GM12878 (cell line): ENCODE results near the gene PTK7. TPM values are rescaled to one million over a fixed set of nuclear protein-coding genes. Genes with fewer than 3 reads are reported as not detected.

Experiments
- ATAC-seq: fragments of 200-7000 bp; cut with Tn5 transposase; 3 replicates; pipeline ENCODE4 v1.9.1; 2020; ENCODE audit warnings: mild to moderate bottlenecking, moderate library complexity
- BruUV-seq: library from RNA; stranded (reverse); fragments of 400-500 nt; replicated peaks from 2 replicates; lab custom pipeline; 2021; lab: Mats Ljungman, UMichigan
- CTCF ChIA-PET: fragments of 300-600 bp; sonication (Branson Sonifier 250); formaldehyde crosslinking; extraction: SDS; loops from one replicate; lab custom pipeline; 2021; ENCODE audit warnings: inconsistent platforms; lab: Yijun Ruan, JAX
- POLR2A ChIA-PET: fragments of 350-600 bp; formaldehyde crosslinking; extraction: SDS; loops from one replicate; lab custom pipeline; 2021; ENCODE audit warnings: inconsistent platforms; lab: Charles Lee
- RAD21 ChIA-PET: fragments of 300-600 bp; sonication (Branson Sonifier 250); formaldehyde crosslinking; loops from one replicate; lab custom pipeline; 2023; ENCODE audit warnings: antibody characterized with exemption; ENCODE audit not compliant: unreplicated experiment; lab: Charles Lee
- SMC1A ChIA-PET: fragments of 300-600 bp; sonication (Branson Sonifier 250); formaldehyde crosslinking; loops from one replicate; lab custom pipeline; 2023; ENCODE audit not compliant: unreplicated experiment, uncharacterized antibody; lab: Charles Lee
- DNase-seq: peaks from one replicate; pipeline ENCODE4 v3.0.0-alpha.2; 2011; ENCODE audit warnings: low read depth, low spot score
- FAIRE-seq: peaks from 3 replicates; lab custom pipeline; 2011; peaks lifted over from hg19 to GRCh38; lab: Jason Lieb, UNC
- H2AFZ ChIP-seq: 2 replicates; pipeline ENCODE4 v1.6.0; 2011; ENCODE audit warnings: low read depth, low read length, control low read depth; ENCODE audit not compliant: control insufficient read depth
- H3K27ac ChIP-seq: 2 replicates; pipeline ENCODE4 v1.5.1; 2011; ENCODE audit warnings: control low read depth; ENCODE audit not compliant: control insufficient read depth, insufficient read depth
- H3K27me3 ChIP-seq, 2 experiments: replicated peaks in 1 of 2; 2 replicates each; pipeline versions ENCODE4 v1.6.0 to v1.6.1; 2011; ENCODE audit warnings: low read length in 1 of 2; ENCODE audit not compliant: control insufficient read depth in 2 of 2, insufficient read depth in 2 of 2
- H3K36me3 ChIP-seq, 2 experiments: 2 replicates each; pipeline ENCODE4 v1.5.1; 2011; ENCODE audit warnings: low read length in 1 of 2; ENCODE audit not compliant: control insufficient read depth in 2 of 2, insufficient read depth in 2 of 2
- H3K4me1 ChIP-seq: 2 replicates; pipeline ENCODE4 v1.6.1; 2011; ENCODE audit warnings: mild to moderate bottlenecking, low read length, moderate library complexity, mixed read lengths; ENCODE audit not compliant: control insufficient read depth, insufficient read depth
- H3K4me2 ChIP-seq: 2 replicates; pipeline ENCODE4 v1.6.0; 2011; ENCODE audit warnings: control low read depth; ENCODE audit not compliant: control insufficient read depth, insufficient read depth
- H3K4me3 ChIP-seq: fragments of 200-600 bp; sonication (generic); 2 replicates; pipeline ENCODE4 v1.5.1; 2016
- H3K79me2 ChIP-seq: 2 replicates; pipeline ENCODE4 v1.6.0; 2011; ENCODE audit warnings: low read length; ENCODE audit not compliant: control insufficient read depth, insufficient read depth
- H3K9ac ChIP-seq: 2 replicates; pipeline ENCODE4 v1.8.0; 2011; ENCODE audit warnings: low read length, control low read depth, mixed read lengths; ENCODE audit not compliant: control insufficient read depth, insufficient read depth
- H3K9me3 ChIP-seq: replicated peaks from 3 replicates; pipeline ENCODE4 v1.5.1; 2011; ENCODE audit warnings: mild to moderate bottlenecking, low read length; ENCODE audit not compliant: control insufficient read depth, insufficient read depth
- H4K20me1 ChIP-seq: 2 replicates; pipeline ENCODE4 v1.6.0; 2011; ENCODE audit not compliant: control insufficient read depth, insufficient read depth
- DPF2 ChIP-seq: fragments of 450-650 bp; IDR thresholded peaks from 2 replicates; pipeline ENCODE4 v1.6.1; 2017; ENCODE audit warnings: mild to moderate bottlenecking
- EZH2 ChIP-seq: IDR thresholded peaks from 2 replicates; pipeline ENCODE4 v1.6.1; 2012; ENCODE audit warnings: low read depth, mild to moderate bottlenecking, control low read depth, inconsistent platforms, low read length, borderline replicate concordance; ENCODE audit not compliant: control insufficient read depth
- HCFC1 ChIP-seq: fragments of 150-350 bp; IDR thresholded peaks from 2 replicates; pipeline ENCODE4 v1.6.1; 2014; ENCODE audit warnings: low read length
- JUND ChIP-seq: IDR thresholded peaks from 2 replicates; pipeline ENCODE4 v1.6.1; 2012; ENCODE audit warnings: low read depth, mild to moderate bottlenecking, low read length, improper control_type of control experiment, moderate library complexity
- KAT2A ChIP-seq: conservative IDR thresholded peaks from 2 replicates; pipeline ENCODE4 v1.6.1; 2011; ENCODE audit warnings: low read depth, low read length; ENCODE audit not compliant: control insufficient read depth
- MEF2B ChIP-seq: fragments of 450-650 bp; IDR thresholded peaks from 2 replicates; pipeline ENCODE4 v1.6.1; 2018; ENCODE audit warnings: mild to moderate bottlenecking, moderate library complexity; ENCODE audit not compliant: partially characterized antibody, poor library complexity, severe bottlenecking
- MYB ChIP-seq: fragments of 150-350 bp; IDR thresholded peaks from 2 replicates; pipeline ENCODE4 v1.6.1; 2014; ENCODE audit warnings: mild to moderate bottlenecking, low read depth, low read length, borderline replicate concordance
- NBN ChIP-seq: fragments of 450-650 bp; IDR thresholded peaks from 2 replicates; pipeline ENCODE4 v1.6.1; 2016
- RAD21 ChIP-seq: IDR thresholded peaks from 2 replicates; pipeline ENCODE4 v1.6.1; 2011; ENCODE audit warnings: mild to moderate bottlenecking, low read depth, low read length, moderate library complexity; ENCODE audit not compliant: insufficient read depth
- SPI1 ChIP-seq: IDR thresholded peaks from 2 replicates; pipeline ENCODE4 v1.6.1; 2011; ENCODE audit warnings: low read depth, mild to moderate bottlenecking, low read length, moderate library complexity, borderline replicate concordance; ENCODE audit not compliant: insufficient read depth
- SREBF1 ChIP-seq: IDR thresholded peaks from 2 replicates; pipeline ENCODE4 v1.6.1; 2012; ENCODE audit warnings: mild to moderate bottlenecking, low read length
- SRF ChIP-seq, 2 experiments: IDR thresholded peaks; 2 replicates each; pipeline ENCODE4 v1.6.1; 2011; ENCODE audit warnings: low read depth in 2 of 2, low read length in 2 of 2, mild to moderate bottlenecking in 1 of 2, moderate library complexity in 1 of 2
- YY1 ChIP-seq: IDR thresholded peaks from 2 replicates; pipeline ENCODE4 v1.6.1; 2011; ENCODE audit warnings: low read depth, mild to moderate bottlenecking, low read length
- ZBTB4 ChIP-seq: fragments of 450-650 bp; formaldehyde crosslinking; IDR thresholded peaks from 2 replicates; pipeline ENCODE4 v1.4.0; 2022; ENCODE audit warnings: mild to moderate bottlenecking, moderate library complexity
- ZNF217 ChIP-seq: fragments of 450-650 bp; IDR thresholded peaks from 2 replicates; pipeline ENCODE4 v1.6.1; 2017; ENCODE audit warnings: antibody characterized with exemption, mild to moderate bottlenecking
- ZSCAN29 ChIP-seq: fragments of 450-650 bp; IDR thresholded peaks from 2 replicates; pipeline ENCODE4 v1.6.1; 2017; ENCODE audit warnings: mild to moderate bottlenecking, moderate library complexity
- WGBS: methylation state at CpG from one replicate; pipeline ENCODE4 v1.1.6; 2016; ENCODE audit warnings: low lambda C conversion rate; ENCODE audit not compliant: insufficient replicate concordance, insufficient coverage; ENCODE audit errors: missing lambda C conversion rate; 5-methylcytosine and 5-hydroxymethylcytosine counted together
- in situ Hi-C: fragments of 300-500 bp; cut with MboI; formaldehyde crosslinking; loops from 9 replicates; pipeline ENCODE4 v1.14.3; 2018; ENCODE audit warnings: mixed read lengths
- intact Hi-C: fragments of 100-400 bp; cut with micrococcal nuclease; formaldehyde crosslinking; loops from one replicate; pipeline ENCODE4 v1.14.2; 2022; ENCODE audit not compliant: unreplicated experiment
- polyA plus RNA-seq, 11 experiments: library from polyadenylated mRNA; depleted of rRNA in 4 of 11; unstranded in 6 of 11; stranded (reverse) in 5 of 11; fragments of >200 nt; fragmentation: Nextera tagmentation in 4 of 11; fragmentation: Illumina TruSeq in 1 of 11; extraction: Ambion mirVana in 4 of 11; extraction: Trizol in 1 of 11; gene quantifications; 1 replicate in 1 of 11; 2 replicates in 10 of 11; pipeline versions ENCODE4 v1.2.1 to v1.2.3, GENCODE V29; 2011 to 2016; ENCODE audit warnings: inconsistent platforms in 2 of 11, missing spikeins in 2 of 11, low read depth in 1 of 11
- total RNA-seq, 4 experiments: library from RNA; depleted of rRNA in 3 of 4; stranded (reverse); fragments of >200 nt in 3 of 4; fragmentation: Illumina TruSeq in 1 of 4; extraction: Trizol in 1 of 4; gene quantifications; 2 replicates each; pipeline versions ENCODE4 v1.2.1 to v1.2.3, GENCODE V29; 2013 to 2021

The PTK7 gene
- total and polyA plus RNA-seq, 10 of the 15 experiments (the other 5 are each of a cell fraction or from before 2014, with no cell fraction given): 0.18 to 14.4 (median 3.3) TPM; not detected in 1

GRCh38 chr6:43119482-43119881 is 43.4 kb downstream of the PTK7 start:
- FAIRE-seq (no peak), DNase-seq (no peak)
- no peak overlapping the region for H3K4me2 ChIP-seq
- WGBS: 2% methylated on average over 4 of the region's 4 CpGs
- POLR2A ChIA-PET: interaction anchor here (1.0 kb wide), 1 partner anchor 42 kb away, joined by 3 read pairs; no protein-coding TSS in a partner anchor
- SMC1A ChIA-PET: no interaction called here
- no peaks in the 10 kb centered on the region for H3K36me3 ChIP-seq
- CTCF ChIA-PET: no interaction called here
- no peak overlapping the region for H3K4me3 ChIP-seq
- H2AFZ ChIP-seq: no peak overlapping the region
- intact Hi-C loops (no loop called here), in situ Hi-C loops (no loop called here)
- no peak overlapping the region for H3K27ac ChIP-seq
- no peak overlapping the region for H3K9ac ChIP-seq
- no peaks in the 10 kb centered on the region for H4K20me1 ChIP-seq
- no peaks in the 10 kb centered on the region for H3K9me3 ChIP-seq
- H3K79me2 ChIP-seq: no peaks in the 10 kb centered on the region
- no TSS peak for BruUV-seq
- no peak for TF ChIP-seq SPI1
- TF ChIP-seq MYB: no peak
- TF ChIP-seq EZH2: no peak
- TF ChIP-seq MEF2B: no peak
- TF ChIP-seq DPF2: no peak
- TF ChIP-seq ZNF217: no peak
- TF ChIP-seq, all 136 proteins: peak for 0
- RAD21 ChIA-PET: interaction anchor here (1.4 kb wide), 1 partner anchor 33 kb away, joined by 3 read pairs; no protein-coding TSS in a partner anchor
- no peaks in the 10 kb centered on the region for H3K4me1 ChIP-seq
- no peaks in the 10 kb centered on the region for H3K27me3 ChIP-seq
- no peak for ATAC-seq

- no peak overlapping the region for H3K4me2 ChIP-seq
- ChIA-PET CTCF (no interaction called here), POLR2A (interaction anchor here (1.0 kb wide), 1 partner anchor 43 kb away, joined by 3 read pairs; no protein-coding TSS in a partner anchor)
- TF ChIP-seq JUND: no peak
- TF ChIP-seq SREBF1: no peak
- TF ChIP-seq NBN: no peak
- no peak for TF ChIP-seq YY1
- no peak for TF ChIP-seq RAD21
- TF ChIP-seq ZSCAN29: no peak
- TF ChIP-seq SRF (IDR thresholded peaks at IDR 0.05; ENCODE audit: low read depth in 2 of 2, low read length in 2 of 2): no peak
- TF ChIP-seq HCFC1: no peak
- no peak for TF ChIP-seq KAT2A
- no peak for TF ChIP-seq ZBTB4
Observed at GRCh38 chr6:43120101-43120763, 44.1 kb downstream of the PTK7 start.

More at GRCh38 chr6:43120101-43120763, 44.1 kb downstream of the PTK7 start:
- Histone ChIP-seq H3K27ac (no peak overlapping the region), H3K4me1 (no peaks in the 10 kb centered on the region), H3K9ac (no peak overlapping the region), H2AFZ (no peak overlapping the region), H4K20me1 (no peaks in the 10 kb centered on the region), H3K4me3 (no peak overlapping the region), H3K27me3 (peaks cover 0 to under 1% of the 10 kb centered on the region in 2 experiments; a peak in 1 of 4 replicates), H3K79me2 (no peaks in the 10 kb centered on the region), H3K9me3 (no peaks in the 10 kb centered on the region), H3K36me3 (no peaks in the 10 kb centered on the region)
- DNase-seq: no peak
- ATAC-seq: no peak
- intact Hi-C loops (no loop called here), in situ Hi-C loops (no loop called here)
- 69% methylated on average over 9 of the region's 9 CpGs for WGBS
- BruUV-seq: no TSS peak
- ChIA-PET RAD21 (interaction anchor here (1.4 kb wide), 1 partner anchor 34 kb away, joined by 3 read pairs; no protein-coding TSS in a partner anchor), SMC1A (no interaction called here)
- no peak for FAIRE-seq
